Gastroesophageal sphincter (tissue), 4 donors: Measurements from ENCODE around the gene CADPS2. TPM values are rescaled to one million over a fixed set of nuclear protein-coding genes. Genes with fewer than 3 reads are reported as not detected.

Source experiments
- ATAC-seq: fragments of 150-250 bp; one replicate; pipeline ENCODE4 v1.9.1; 2016; ENCODE audit warnings: mild to moderate bottlenecking, moderate library complexity
- H3K27ac ChIP-seq, 4 donors: fragments of 200-600 bp; sonication (generic) in 3 of 4; 1 replicate in 3 of 4; 2 replicates in 1 of 4; pipeline ENCODE4 v1.5.1; 2016 to 2019
- H3K27me3 ChIP-seq: fragments of 200-600 bp; sonication (generic); one replicate; pipeline ENCODE4 v1.5.1; 2019
- H3K36me3 ChIP-seq, 2 donors: fragments of 200-600 bp; sonication (generic); one replicate each; pipeline ENCODE4 v1.5.1; 2019; ENCODE audit warnings: control low read depth in 1 of 2
- H3K4me1 ChIP-seq, 3 donors: fragments of 200-600 bp; sonication (generic); 1 replicate in 2 of 3; 2 replicates in 1 of 3; pipeline ENCODE4 v1.5.1; 2016 to 2019; ENCODE audit warnings: control low read depth in 2 of 3
- H3K4me3 ChIP-seq, 2 donors: fragments of 200-600 bp; sonication (generic); one replicate each; pipeline ENCODE4 v1.5.1; 2019; ENCODE audit warnings: mild to moderate bottlenecking in 1 of 2, moderate library complexity in 1 of 2
- H3K9me3 ChIP-seq, 3 donors: fragments of 200-600 bp; sonication (generic); one replicate each; pipeline ENCODE4 v1.5.1; 2017 to 2019; ENCODE audit warnings: control low read depth in 2 of 3
- EP300 ChIP-seq: sonication (generic); formaldehyde crosslinking; IDR thresholded peaks from one replicate; pipeline ENCODE4 v1.6.1; 2017; ENCODE audit warnings: antibody characterized with exemption, mild to moderate bottlenecking
- POLR2A ChIP-seq, 2 donors: fragments of 450-650 bp; IDR thresholded peaks; one replicate each; pipeline ENCODE4 v1.6.1; 2017; ENCODE audit warnings: antibody characterized with exemption in 2 of 2, mild to moderate bottlenecking in 2 of 2, moderate library complexity in 1 of 2
- POLR2AphosphoS5 ChIP-seq: sonication (generic); formaldehyde crosslinking; IDR thresholded peaks from one replicate; pipeline ENCODE4 v1.6.1; 2017; ENCODE audit warnings: antibody characterized with exemption
- WGBS, 2 donors: methylation state at CpG; one replicate each; pipeline ENCODE4 v1.1.5; 2018; ENCODE audit warnings: low coverage in 1 of 2; 5-methylcytosine and 5-hydroxymethylcytosine counted together
- total RNA-seq, 4 donors: library from RNA; depleted of rRNA; stranded (reverse); fragments of >200 nt; gene quantifications; one replicate each; pipeline ENCODE4 v1.1.0, GENCODE V29; 2016
- TF ChIP-seq, protein P1 (sequence below), 4 experiments: fragments of 200-600 bp in 2 of 4; fragments of 450-650 bp in 2 of 4; sonication (generic) in 1 of 4; IDR thresholded peaks; one replicate each; pipeline ENCODE4 v1.5.1; 2017 to 2019; ENCODE audit warnings: antibody characterized with exemption in 4 of 4, mild to moderate bottlenecking in 2 of 4, moderate library complexity in 2 of 4

Gene CADPS2
- total RNA-seq, 4 donors from 2014 or later: 20.3 to 205 (median 138) TPM

DNA sequence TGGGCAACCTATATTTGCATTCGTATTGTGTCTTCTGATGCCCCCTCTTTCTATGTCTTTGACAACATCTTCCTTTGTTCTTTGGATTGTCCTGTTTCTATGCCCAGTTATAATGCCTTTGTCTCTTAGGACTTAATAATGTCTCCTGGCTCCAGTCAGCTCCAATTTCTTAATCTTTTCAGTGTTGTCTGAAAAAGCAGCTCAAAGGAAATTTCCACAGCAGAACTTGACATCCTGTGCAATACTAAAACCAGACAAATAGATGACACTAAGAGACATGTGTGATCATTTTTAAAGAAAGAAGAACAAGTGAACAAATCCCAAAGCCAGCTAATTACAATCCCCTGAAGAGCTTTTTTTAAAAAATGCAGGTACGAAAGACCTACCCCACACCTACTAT, 135.9 kb downstream of the CADPS2 start:
- peaks cover 0 to 2% (median 0%) of the 10 kb centered on the region in 3 donors for H3K4me1 ChIP-seq
- peaks cover 0 to 3% of the 10 kb centered on the region in 2 donors for H3K36me3 ChIP-seq
- ATAC-seq: no peak
- H3K27me3 ChIP-seq: no peaks in the 10 kb centered on the region
- no peak overlapping the region for H3K27ac ChIP-seq
- no peak overlapping the region for H3K4me3 ChIP-seq
- TF ChIP-seq, protein P1, sequence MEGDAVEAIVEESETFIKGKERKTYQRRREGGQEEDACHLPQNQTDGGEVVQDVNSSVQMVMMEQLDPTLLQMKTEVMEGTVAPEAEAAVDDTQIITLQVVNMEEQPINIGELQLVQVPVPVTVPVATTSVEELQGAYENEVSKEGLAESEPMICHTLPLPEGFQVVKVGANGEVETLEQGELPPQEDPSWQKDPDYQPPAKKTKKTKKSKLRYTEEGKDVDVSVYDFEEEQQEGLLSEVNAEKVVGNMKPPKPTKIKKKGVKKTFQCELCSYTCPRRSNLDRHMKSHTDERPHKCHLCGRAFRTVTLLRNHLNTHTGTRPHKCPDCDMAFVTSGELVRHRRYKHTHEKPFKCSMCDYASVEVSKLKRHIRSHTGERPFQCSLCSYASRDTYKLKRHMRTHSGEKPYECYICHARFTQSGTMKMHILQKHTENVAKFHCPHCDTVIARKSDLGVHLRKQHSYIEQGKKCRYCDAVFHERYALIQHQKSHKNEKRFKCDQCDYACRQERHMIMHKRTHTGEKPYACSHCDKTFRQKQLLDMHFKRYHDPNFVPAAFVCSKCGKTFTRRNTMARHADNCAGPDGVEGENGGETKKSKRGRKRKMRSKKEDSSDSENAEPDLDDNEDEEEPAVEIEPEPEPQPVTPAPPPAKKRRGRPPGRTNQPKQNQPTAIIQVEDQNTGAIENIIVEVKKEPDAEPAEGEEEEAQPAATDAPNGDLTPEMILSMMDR (IDR thresholded peaks at IDR 0.05): no peak
- TF ChIP-seq POLR2A (IDR thresholded peaks at IDR 0.05): no peak
- TF ChIP-seq POLR2AphosphoS5: no peak
- TF ChIP-seq EP300: no peak
- no peaks in the 10 kb centered on the region for H3K9me3 ChIP-seq
- WGBS, 2 donors: 85 to 100% methylated on average over 2 of the region's 2 CpGs

DNA sequence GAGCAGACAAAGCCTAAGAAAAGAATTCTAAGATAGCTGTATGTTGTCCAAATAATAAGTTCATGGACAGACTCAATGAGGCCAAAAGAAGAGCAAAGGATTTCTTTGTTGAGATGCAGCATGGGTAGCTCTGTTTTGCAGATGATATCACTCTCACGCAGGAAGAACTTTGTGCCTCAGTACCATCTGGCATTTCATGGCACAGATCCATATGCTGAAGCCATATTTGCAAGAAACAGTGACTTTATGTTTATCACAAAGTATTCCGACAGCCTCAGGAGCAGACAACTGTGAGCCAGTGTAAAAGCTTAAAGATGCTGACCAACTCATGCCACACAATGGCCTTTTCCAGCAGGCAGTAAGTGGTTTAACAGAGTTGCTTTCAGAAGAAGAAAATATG, 138.1 kb downstream of the CADPS2 start:
- Histone ChIP-seq H3K4me1 (peaks cover 0 to 2% (median 0%) of the 10 kb centered on the region in 3 donors), H3K4me3 (no peak overlapping the region), H3K36me3 (peaks cover 0 to 3% of the 10 kb centered on the region in 2 donors), H3K9me3 (no peaks in the 10 kb centered on the region), H3K27ac (no peak overlapping the region), H3K27me3 (no peaks in the 10 kb centered on the region)
- 73 to 81% methylated on average over 2 of the region's 2 CpGs for WGBS, 2 donors
- no peak for TF ChIP-seq POLR2AphosphoS5
- no peak for TF ChIP-seq POLR2A (IDR thresholded peaks at IDR 0.05)
- TF ChIP-seq EP300: no peak
- TF ChIP-seq, protein P1 (IDR thresholded peaks at IDR 0.05): no peak
- ATAC-seq: no peak

DNA sequence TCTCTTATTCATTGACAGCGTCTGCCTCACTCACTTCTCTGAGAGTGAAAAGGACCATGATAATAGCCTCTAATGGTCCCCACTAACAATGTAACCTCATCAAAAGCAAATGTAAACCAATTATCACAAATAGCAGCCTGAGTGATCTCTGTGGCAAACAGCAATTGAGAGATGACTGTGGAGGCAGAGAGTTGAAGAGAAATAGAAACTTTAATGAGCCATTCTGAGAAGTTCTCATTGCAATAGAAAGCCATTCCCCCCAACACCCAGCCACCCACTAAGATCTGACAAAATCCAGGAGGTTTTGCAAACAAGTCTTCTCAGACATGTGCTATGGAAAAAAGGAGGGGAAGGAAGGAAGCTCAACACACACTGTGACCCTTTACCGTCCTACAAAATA, 139.3 kb downstream of the CADPS2 start:
- Histone ChIP-seq H3K27ac (no peak overlapping the region), H3K4me3 (no peak overlapping the region), H3K9me3 (no peaks in the 10 kb centered on the region), H3K27me3 (no peaks in the 10 kb centered on the region), H3K36me3 (peaks cover 0 to 3% of the 10 kb centered on the region in 2 donors), H3K4me1 (peaks cover 0 to 2% (median 0%) of the 10 kb centered on the region in 3 donors)
- no peak for ATAC-seq
- TF ChIP-seq, protein P1 (IDR thresholded peaks at IDR 0.05): no peak
- TF ChIP-seq EP300 (no peak), POLR2AphosphoS5 (no peak), POLR2A (IDR thresholded peaks at IDR 0.05) (no peak)
- WGBS, 2 donors: 79 to 90% methylated on average over 2 of the region's 2 CpGs

DNA sequence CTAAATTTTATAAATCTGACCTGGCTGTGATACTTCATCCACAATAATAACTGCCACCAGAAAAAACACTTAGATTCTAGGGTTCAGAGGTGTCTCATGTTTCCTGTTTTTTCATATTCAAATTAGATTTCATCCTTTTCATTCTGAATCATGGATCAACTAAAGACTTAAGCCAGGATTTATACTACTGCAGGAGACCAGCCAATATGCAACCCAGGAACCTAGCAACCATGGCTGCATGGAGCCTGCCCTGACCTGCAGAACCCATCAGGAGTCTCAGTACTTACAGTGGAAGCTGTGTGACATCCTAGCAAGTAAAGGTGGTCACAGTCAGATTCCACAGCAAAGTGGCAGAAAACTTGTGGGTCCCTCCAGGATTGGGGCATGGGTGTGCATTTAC, 143.0 kb downstream of the CADPS2 start:
- H3K4me3 ChIP-seq: no peak overlapping the region
- no peaks in the 10 kb centered on the region for H3K4me1 ChIP-seq
- ATAC-seq: no peak
- no peaks in the 10 kb centered on the region for H3K9me3 ChIP-seq
- TF ChIP-seq, protein P1 (IDR thresholded peaks at IDR 0.05): no peak
- TF ChIP-seq POLR2AphosphoS5 (no peak), EP300 (no peak), POLR2A (IDR thresholded peaks at IDR 0.05) (no peak)
- H3K27ac ChIP-seq: no peak overlapping the region
- H3K36me3 ChIP-seq: peaks cover 0 to under 1% of the 10 kb centered on the region in 2 donors
- no peaks in the 10 kb centered on the region for H3K27me3 ChIP-seq

DNA sequence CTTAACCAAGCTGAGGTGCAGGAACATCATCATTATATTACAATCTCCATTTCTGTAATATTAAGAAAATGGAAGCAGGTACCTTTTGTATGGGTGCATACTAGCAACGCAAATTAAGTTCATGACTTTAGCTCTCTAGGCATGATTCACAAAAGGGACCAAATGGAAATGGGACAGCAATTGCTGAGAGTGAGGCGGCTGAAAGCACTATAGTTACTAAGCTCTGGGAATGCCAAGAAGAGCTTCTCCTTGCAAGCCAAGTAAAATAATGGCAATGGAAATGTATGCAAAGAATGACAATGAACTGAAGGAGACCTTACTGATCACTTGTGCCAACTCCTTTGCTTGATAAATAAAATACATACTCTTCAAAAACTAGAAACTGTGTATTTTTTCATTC, 147.3 kb downstream of the CADPS2 start:
- no peak for TF ChIP-seq POLR2AphosphoS5
- TF ChIP-seq, protein P1 (IDR thresholded peaks at IDR 0.05): no peak
- no peaks in the 10 kb centered on the region for H3K9me3 ChIP-seq
- no peaks in the 10 kb centered on the region for H3K36me3 ChIP-seq
- ATAC-seq: no peak
- H3K27me3 ChIP-seq: no peaks in the 10 kb centered on the region
- 85 to 100% methylated on average over 1 to 2 of the region's 2 CpGs for WGBS, 2 donors
- H3K27ac ChIP-seq: no peak overlapping the region
- no peaks in the 10 kb centered on the region for H3K4me1 ChIP-seq
- no peak overlapping the region for H3K4me3 ChIP-seq
